DOHH2 (cell line): ENCODE results near the gene CNNM4.

Experiments
- EZH2phosphoT487 ChIP-seq: fragments of 200-600 bp; sonication (generic); IDR thresholded peaks from 2 replicates; pipeline ENCODE4 v1.6.1; 2017; ENCODE audit warnings: borderline replicate concordance, mild to moderate bottlenecking, antibody characterized with exemption, low read length, moderate library complexity, mixed read lengths
- TF ChIP-seq, protein P1 (sequence below): fragments of 200-600 bp; sonication (generic); IDR thresholded peaks from one replicate; pipeline ENCODE4 v1.5.1; 2014; ENCODE audit warnings: antibody characterized with exemption, mild to moderate bottlenecking, low read depth, low read length; ENCODE audit not compliant: poor library complexity, severe bottlenecking

DNA sequence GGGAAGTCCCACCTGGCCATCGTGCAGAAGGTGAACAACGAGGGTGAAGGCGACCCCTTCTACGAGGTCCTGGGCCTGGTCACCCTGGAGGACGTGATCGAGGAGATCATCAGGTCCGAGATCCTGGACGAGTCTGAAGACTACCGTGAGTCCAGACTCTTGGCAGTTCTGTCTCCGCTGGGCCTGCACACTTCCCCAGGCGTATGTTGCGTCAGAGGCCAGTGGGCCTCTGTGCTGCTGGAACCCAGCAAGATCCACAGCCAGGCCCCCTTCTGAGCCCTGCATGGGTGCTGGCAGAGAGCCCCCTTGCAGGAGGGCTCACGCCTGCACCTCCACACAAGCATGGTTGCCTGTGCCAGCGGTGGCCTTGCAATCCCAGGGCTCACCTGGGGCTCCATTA lies 64.4 kb downstream of the CNNM4 start:
- no peak for TF ChIP-seq EZH2phosphoT487
- TF ChIP-seq, protein P1, sequence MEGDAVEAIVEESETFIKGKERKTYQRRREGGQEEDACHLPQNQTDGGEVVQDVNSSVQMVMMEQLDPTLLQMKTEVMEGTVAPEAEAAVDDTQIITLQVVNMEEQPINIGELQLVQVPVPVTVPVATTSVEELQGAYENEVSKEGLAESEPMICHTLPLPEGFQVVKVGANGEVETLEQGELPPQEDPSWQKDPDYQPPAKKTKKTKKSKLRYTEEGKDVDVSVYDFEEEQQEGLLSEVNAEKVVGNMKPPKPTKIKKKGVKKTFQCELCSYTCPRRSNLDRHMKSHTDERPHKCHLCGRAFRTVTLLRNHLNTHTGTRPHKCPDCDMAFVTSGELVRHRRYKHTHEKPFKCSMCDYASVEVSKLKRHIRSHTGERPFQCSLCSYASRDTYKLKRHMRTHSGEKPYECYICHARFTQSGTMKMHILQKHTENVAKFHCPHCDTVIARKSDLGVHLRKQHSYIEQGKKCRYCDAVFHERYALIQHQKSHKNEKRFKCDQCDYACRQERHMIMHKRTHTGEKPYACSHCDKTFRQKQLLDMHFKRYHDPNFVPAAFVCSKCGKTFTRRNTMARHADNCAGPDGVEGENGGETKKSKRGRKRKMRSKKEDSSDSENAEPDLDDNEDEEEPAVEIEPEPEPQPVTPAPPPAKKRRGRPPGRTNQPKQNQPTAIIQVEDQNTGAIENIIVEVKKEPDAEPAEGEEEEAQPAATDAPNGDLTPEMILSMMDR, result no peak
